Activated CD8-positive, alpha-beta memory T cell treated with anti-CD3 and anti-CD28 coated beads for 36 hours (primary cell): ENCODE measurements around the gene ZNF397. TPM values are rescaled to one million over a fixed set of nuclear protein-coding genes. Genes with fewer than 3 reads are reported as not detected.

Experiments used
- CTCF ChIA-PET: fragments of 350-600 bp; sonication (Branson Sonifier 250); formaldehyde crosslinking; loops from one replicate; lab custom pipeline; 2021; ENCODE audit warnings: antibody characterized with exemption; lab: Charles Lee
- POLR2A ChIA-PET: fragments of 350-600 bp; sonication (Branson Sonifier 250); formaldehyde crosslinking; loops from one replicate; lab custom pipeline; 2021; ENCODE audit warnings: antibody characterized with exemption; lab: Charles Lee
- total RNA-seq, 2 experiments: library from RNA; stranded (reverse); gene quantifications; one replicate each; pipeline ENCODE4 v1.2.3, GENCODE V29; 2021

The ZNF397 gene
- total RNA-seq, 2 experiments from 2014 or later, result 16.1 to 17.3 TPM

DNA sequence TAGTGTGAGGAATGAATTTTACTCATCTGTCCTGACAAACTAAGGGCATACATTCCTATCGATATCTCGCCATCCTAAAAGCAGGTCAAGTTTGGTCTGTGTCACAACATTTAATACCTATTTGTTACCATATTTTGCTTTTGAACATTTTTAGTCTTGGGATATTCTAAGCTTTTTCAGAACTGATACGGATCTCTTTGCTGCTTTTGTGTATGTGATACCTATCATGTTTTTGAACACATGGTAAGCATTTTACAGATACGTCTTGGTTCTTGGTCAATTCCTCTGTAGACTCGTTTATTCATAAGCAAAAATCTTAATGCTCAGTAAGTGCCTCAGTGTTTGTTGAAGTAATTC is 592 bp downstream of the ZNF397 start:
- CTCF ChIA-PET, result interaction anchor here (1.2 to 1.4 kb wide), 2 partner anchors 9 to 114 kb away, joined by 3 to 5 read pairs; no protein-coding TSS in a partner anchor
- POLR2A ChIA-PET, result interaction anchor here (1.0 to 2.5 kb wide), 4 partner anchors 25 to 212 kb away, joined by 3 to 6 read pairs (median 4); no protein-coding TSS in a partner anchor

DNA sequence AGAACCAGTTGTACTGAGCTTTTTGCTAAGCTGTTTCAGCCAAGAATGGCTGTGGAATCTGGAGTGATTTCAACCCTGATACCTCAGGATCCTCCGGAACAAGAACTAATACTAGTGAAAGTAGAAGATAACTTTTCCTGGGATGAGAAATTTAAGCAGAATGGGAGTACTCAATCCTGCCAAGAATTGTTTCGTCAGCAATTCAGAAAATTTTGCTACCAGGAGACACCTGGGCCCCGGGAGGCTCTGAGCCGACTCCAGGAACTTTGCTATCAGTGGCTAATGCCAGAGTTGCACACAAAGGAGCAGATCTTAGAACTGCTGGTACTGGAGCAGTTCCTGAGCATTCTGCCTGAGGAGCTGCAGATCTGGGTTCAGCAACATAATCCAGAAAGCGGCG is 1.6 kb downstream of the ZNF397 start:
- POLR2A ChIA-PET, result no interaction called here
- CTCF ChIA-PET, result no interaction called here

DNA sequence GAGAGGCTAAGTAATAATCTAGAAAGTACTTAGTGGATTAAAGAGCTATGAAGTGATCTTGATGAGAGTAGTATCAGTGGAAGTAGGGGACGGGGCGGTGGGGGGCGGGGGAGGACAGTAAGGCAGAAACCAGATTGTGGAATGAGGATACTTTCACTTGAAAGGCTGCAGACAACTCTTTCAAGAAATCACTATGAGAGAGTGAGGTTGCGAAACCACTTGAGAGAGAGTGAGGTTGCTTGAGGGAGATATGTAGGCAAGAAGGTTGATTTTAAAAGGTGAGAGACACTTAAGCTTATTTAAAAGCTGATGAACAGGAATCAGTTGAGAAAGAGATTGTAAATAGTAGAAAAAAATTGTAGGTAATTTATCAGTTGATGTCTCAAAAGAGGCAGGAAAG is 3.8 kb downstream of the ZNF397 start:
- CTCF ChIA-PET, result no interaction called here
- POLR2A ChIA-PET, result no interaction called here

DNA sequence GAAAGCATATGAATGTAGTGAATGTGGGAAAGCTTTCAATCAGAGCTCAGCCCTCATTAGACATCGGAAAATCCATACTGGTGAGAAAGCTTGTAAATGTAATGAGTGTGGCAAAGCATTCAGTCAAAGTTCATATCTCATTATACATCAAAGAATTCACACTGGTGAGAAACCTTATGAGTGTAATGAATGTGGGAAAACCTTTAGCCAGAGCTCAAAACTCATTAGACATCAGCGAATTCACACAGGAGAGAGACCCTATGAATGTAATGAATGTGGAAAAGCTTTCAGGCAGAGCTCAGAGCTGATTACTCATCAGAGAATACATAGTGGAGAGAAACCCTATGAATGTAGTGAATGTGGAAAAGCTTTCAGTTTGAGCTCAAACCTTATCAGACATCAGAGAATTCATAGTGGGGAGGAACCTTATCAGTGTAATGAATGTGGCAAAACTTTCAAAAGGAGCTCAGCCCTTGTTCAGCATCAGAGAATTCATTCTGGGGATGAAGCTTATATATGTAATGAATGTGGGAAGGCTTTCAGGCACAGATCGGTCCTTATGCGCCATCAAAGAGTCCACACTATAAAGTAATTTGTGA is 5.0 kb downstream of the ZNF397 start:
- POLR2A ChIA-PET, result no interaction called here

GRCh38 chr18:35246831-35247230 is 6.0 kb downstream of the ZNF397 start:
- POLR2A ChIA-PET, result no interaction called here
- CTCF ChIA-PET, result interaction anchor here (0.6 to 0.7 kb wide), 2 partner anchors 17 to 79 kb away, joined by 3 to 4 read pairs; no protein-coding TSS in a partner anchor

More for the DNA sequence above, 5.0 kb downstream of the ZNF397 start:
- CTCF ChIA-PET, result interaction anchor here (1.0 kb wide), 1 partner anchor 16 kb away, joined by 3 read pairs; no protein-coding TSS in a partner anchor

GRCh38 chr18:35247412-35248249 is 6.8 kb downstream of the ZNF397 start:
- POLR2A ChIA-PET, result no interaction called here
- CTCF ChIA-PET, result interaction anchor here (0.6 to 0.7 kb wide), 2 partner anchors 16 to 78 kb away, joined by 3 to 4 read pairs; no protein-coding TSS in a partner anchor

GRCh38 chr18:35248429-35248828 is 7.6 kb downstream of the ZNF397 start:
- CTCF ChIA-PET, result no interaction called here
- POLR2A ChIA-PET, result no interaction called here

GRCh38 chr18:35252466-35252865 is 11.6 kb downstream of the ZNF397 start:
- CTCF ChIA-PET, result no interaction called here

DNA sequence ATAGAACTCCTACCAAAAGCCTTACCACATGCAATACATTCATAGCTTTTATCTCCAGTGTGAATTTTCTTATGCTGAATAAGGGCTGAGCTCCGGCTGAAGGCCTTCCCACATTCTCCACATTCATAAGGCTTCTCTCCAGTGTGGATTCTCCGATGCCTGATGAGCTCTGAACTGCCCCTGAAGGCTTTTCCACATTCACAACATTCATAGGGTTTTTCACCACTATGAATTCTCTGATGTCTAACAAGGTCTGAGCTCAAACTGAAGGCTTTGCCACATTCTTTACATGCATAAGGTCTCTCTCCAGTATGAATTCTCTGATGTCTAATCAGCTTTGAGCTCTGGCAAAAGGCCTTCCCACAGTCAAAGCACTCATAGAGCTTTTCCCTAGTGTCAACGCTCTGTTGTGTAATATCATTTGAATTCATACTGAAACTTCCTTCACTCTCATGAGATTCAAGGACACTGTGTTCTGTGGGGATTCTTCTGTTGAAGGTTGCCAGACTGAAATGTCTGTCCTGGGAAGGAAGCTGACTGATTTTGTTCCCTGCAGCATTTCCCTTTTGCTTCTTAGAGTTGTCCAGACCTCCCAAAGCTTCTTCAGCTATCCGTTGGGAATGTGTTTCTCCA is 12.9 kb downstream of the ZNF397 start:
- ChIA-PET CTCF (interaction anchor here (1.6 kb wide), 1 partner anchor 9 kb away, joined by 4 read pairs; no protein-coding TSS in a partner anchor), POLR2A (no interaction called here)

More at GRCh38 chr18:35252466-35252865, 11.6 kb downstream of the ZNF397 start:
- POLR2A ChIA-PET, result no interaction called here

- POLR2A ChIA-PET, result no interaction called here
- CTCF ChIA-PET, result no interaction called here
Observed at GRCh38 chr18:35256947-35257346, 16.1 kb downstream of the ZNF397 start.

GRCh38 chr18:35264409-35264808 is 23.6 kb downstream of the ZNF397 start:
- ChIA-PET POLR2A (interaction anchor here (0.5 kb wide), 1 partner anchor 26 kb away, joined by 4 read pairs; the partner anchor contains the start of gene ZSCAN30), CTCF (interaction anchor here (0.7 kb wide), 1 partner anchor 944 kb away, joined by 3 read pairs; no protein-coding TSS in a partner anchor)

DNA sequence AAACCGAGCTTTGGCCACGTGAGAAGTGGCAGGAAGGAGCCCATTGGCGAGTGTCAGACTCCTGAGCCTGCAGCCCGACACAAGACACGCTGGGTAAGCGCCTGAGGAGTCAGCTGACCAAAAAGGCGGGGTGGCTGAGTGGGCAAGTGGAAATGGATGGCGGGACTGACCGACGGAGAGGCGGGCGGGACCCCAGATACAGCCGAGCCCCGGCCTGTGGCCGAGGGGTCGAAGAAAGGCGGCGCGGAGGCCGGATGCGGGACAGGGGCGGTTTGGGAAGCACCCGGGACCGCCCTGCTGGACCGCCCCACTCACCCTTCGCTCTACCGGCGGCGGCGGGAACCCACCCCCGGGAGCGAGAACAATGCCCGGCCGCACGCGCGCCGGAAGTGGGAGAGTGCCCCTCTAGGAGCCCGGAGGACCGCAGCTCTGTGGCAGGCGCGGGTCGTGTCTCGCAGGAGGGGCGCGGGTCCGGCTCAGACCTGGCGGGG is 26.4 kb downstream of the ZNF397 start:
- ChIA-PET POLR2A (interaction anchor here (1.3 to 1.8 kb wide), 3 partner anchors 22 to 77 kb away, joined by 3 to 5 read pairs (median 4); partner anchors contain the start of genes ZNF24 and ZNF397), CTCF (interaction anchor here (0.6 kb wide), 1 partner anchor 66 kb away, joined by 3 read pairs; no protein-coding TSS in a partner anchor)

- CTCF ChIA-PET, result interaction anchor here (1.2 kb wide), 1 partner anchor 32 kb away, joined by 3 read pairs; no protein-coding TSS in a partner anchor
- POLR2A ChIA-PET, result interaction anchor here (1.2 to 1.8 kb wide), 2 partner anchors 22 to 76 kb away, joined by 4 to 6 read pairs; partner anchors contain the start of genes ZNF24 and ZSCAN30
Observed at GRCh38 chr18:35267809-35268208, 27.0 kb downstream of the ZNF397 start.

- POLR2A ChIA-PET, result interaction anchor here (1.2 kb wide), 1 partner anchor 21 kb away, joined by 6 read pairs; the partner anchor contains the start of gene ZSCAN30
- CTCF ChIA-PET, result interaction anchor here (1.2 kb wide), 1 partner anchor 33 kb away, joined by 3 read pairs; no protein-coding TSS in a partner anchor
Observed at GRCh38 chr18:35268821-35269220, 28.0 kb downstream of the ZNF397 start.

GRCh38 chr18:35271656-35272055 is 30.8 kb downstream of the ZNF397 start:
- CTCF ChIA-PET, result no interaction called here
- POLR2A ChIA-PET, result no interaction called here

- POLR2A ChIA-PET, result no interaction called here
- CTCF ChIA-PET, result no interaction called here
Observed at GRCh38 chr18:35276267-35276666, 35.4 kb downstream of the ZNF397 start.

DNA sequence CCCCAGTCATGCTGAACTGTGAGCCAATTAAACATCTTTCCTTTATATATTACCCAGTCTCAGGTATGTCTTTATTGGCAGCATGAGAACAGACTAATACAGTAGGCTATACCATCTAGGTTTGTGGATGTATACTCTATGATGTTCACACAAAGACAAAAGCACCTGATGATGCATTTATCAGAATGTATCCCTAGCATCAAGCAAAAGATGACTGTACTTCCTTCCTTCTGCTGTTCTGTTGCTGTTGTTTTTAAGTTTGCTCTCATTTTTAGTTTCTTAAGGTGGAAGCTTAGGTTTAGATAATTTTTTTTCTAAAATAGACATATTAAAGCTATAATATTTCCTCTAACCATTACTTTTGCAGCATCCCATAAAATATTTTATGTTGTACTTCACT is 36.8 kb downstream of the ZNF397 start:
- ChIA-PET POLR2A (no interaction called here), CTCF (no interaction called here)

DNA sequence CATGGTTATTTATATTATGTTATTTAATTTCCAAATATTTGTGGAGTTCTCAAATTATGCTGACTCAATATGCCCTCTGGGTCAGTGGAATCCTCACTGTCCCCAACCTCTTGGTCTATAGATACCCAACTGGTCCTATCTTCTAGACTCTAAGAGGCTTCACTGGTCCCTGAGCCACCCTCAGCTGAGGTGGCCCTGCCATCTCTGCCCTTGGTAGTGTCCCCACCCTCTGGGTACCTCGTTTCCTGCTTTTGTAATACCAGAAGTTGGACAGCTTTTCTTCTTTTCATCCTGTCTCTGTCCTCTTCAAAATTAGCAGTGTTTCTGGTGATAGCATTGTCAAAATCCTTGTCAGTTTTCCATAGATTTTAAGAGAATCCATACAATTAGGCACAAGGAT is 37.3 kb downstream of the ZNF397 start:
- ChIA-PET POLR2A (no interaction called here), CTCF (no interaction called here)

- POLR2A ChIA-PET, result no interaction called here
- CTCF ChIA-PET, result no interaction called here
Observed at GRCh38 chr18:35278969-35279368, 38.1 kb downstream of the ZNF397 start.
